SK-N-MC (cell line): ENCODE results near the gene STK32A.
A peak's percentile ranks its signal among the peaks of the same experiment; 100 is the strongest.

Source experiments
- DNase-seq: peaks from one replicate; pipeline ENCODE4 v3.0.0-alpha.2; 2011; ENCODE audit warnings: low read depth, low spot score
- H3K27ac ChIP-seq: fragments of 200-600 bp; sonication (generic); 2 replicates; pipeline ENCODE4 v1.5.1; 2016; ENCODE audit warnings: mixed run types
- H3K36me3 ChIP-seq: fragments of 200-600 bp; sonication (generic); 2 replicates; pipeline ENCODE4 v1.6.1; 2017; ENCODE audit warnings: antibody characterized with exemption, low read length, mixed read lengths; ENCODE audit not compliant: insufficient read depth
- H3K4me3 ChIP-seq: fragments of 200-600 bp; sonication (generic); 2 replicates; pipeline ENCODE4 v1.5.1; 2016
- H3K9ac ChIP-seq: fragments of 200-600 bp; sonication (generic); 2 replicates; pipeline ENCODE4 v1.8.0; 2017; ENCODE audit warnings: mixed run types, mixed read lengths; ENCODE audit not compliant: insufficient read length
- H3K9me3 ChIP-seq: fragments of 200-600 bp; sonication (generic); 2 replicates; pipeline ENCODE4 v1.6.1; 2017; ENCODE audit warnings: low read depth, mild to moderate bottlenecking, antibody characterized with exemption, low read length, moderate library complexity, mixed read lengths
- EZH2 ChIP-seq: fragments of 200-600 bp; sonication (generic); IDR thresholded peaks from one replicate; pipeline ENCODE4 v1.6.1; 2017; ENCODE audit warnings: antibody characterized with exemption
- FOXP2 ChIP-seq: optimal IDR thresholded peaks from 2 replicates; pipeline ENCODE3; 2011; ENCODE audit warnings: mild to moderate bottlenecking, moderate library complexity; ENCODE audit not compliant: insufficient read depth; ENCODE audit errors: extremely low read length, control extremely low read depth
- POLR2AphosphoS5 ChIP-seq: IDR thresholded peaks from 2 replicates; pipeline ENCODE4 v1.6.1; 2012; ENCODE audit warnings: mild to moderate bottlenecking, low read depth, low read length, borderline replicate concordance

The STK32A gene

GRCh38 chr5:147204576-147204975 lies 30.2 kb upstream of the STK32A start:
- H3K27ac ChIP-seq: no peak overlapping the region
- DNase-seq: no peak
- TF ChIP-seq FOXP2 (no peak), EZH2 (no peak), POLR2AphosphoS5 (no peak)
- no peak overlapping the region for H3K4me3 ChIP-seq
- no peaks in the 10 kb centered on the region for H3K9me3 ChIP-seq
- no peaks in the 10 kb centered on the region for H3K36me3 ChIP-seq
- no peak overlapping the region for H3K9ac ChIP-seq

DNA sequence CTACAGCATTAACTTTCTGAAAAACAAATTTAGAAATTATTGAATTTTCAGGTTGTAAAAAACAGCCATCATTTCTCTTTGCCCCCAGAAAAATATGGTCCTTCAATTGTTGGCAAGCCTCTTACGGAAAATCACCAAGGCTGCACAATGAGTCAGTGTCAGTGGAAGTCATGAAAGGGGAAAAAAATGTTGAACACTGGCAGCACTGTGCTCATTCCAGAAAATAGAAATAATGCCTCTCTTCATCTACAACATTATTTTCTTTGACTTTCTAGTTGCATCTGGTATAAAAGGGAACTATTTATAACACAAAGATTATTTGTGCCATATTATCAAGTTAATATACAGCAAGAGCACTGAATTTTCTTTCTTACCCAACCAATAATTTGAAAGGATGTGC lies 26.7 kb upstream of the STK32A start:
- DNase-seq: no peak
- Histone ChIP-seq H3K9me3 (no peaks in the 10 kb centered on the region), H3K9ac (no peak overlapping the region), H3K4me3 (no peak overlapping the region), H3K36me3 (no peaks in the 10 kb centered on the region), H3K27ac (no peak overlapping the region)
- TF ChIP-seq EZH2 (no peak), POLR2AphosphoS5 (no peak), FOXP2 (no peak)

GRCh38 chr5:147216552-147217154 lies 18.2 kb upstream of the STK32A start:
- Histone ChIP-seq H3K36me3 (no peaks in the 10 kb centered on the region), H3K4me3 (no peak overlapping the region), H3K27ac (no peak overlapping the region), H3K9me3 (no peaks in the 10 kb centered on the region), H3K9ac (no peak overlapping the region)
- DNase-seq: no peak
- TF ChIP-seq FOXP2 (no peak), POLR2AphosphoS5 (no peak), EZH2 (no peak)

DNA sequence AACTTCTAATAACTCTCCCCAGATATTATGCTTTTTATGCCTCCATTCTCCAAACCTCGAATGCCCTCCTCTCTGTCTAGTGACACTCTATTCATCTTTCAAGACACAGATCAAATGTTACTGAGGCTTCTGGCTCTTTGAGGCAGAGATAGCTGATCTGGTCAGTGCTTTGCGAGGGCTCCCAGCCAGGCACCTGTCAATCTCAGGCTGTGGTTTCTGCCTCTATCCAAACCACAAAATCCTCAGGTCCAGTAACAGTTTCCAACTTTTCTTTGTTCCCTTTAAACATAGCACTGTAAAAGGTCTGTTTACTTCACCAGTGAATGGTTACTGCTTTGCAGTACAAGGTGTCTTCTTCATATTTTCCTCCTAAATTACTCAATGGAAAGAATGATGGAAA lies 11.5 kb upstream of the STK32A start:
- Histone ChIP-seq H3K36me3 (no peaks in the 10 kb centered on the region), H3K4me3 (no peak overlapping the region), H3K27ac (no peak overlapping the region), H3K9me3 (no peaks in the 10 kb centered on the region), H3K9ac (no peak overlapping the region)
- no peak for DNase-seq
- no peak for TF ChIP-seq EZH2
- TF ChIP-seq FOXP2: no peak
- no peak for TF ChIP-seq POLR2AphosphoS5

- H3K9me3 ChIP-seq: no peaks in the 10 kb centered on the region
- no peak for TF ChIP-seq POLR2AphosphoS5
- no peak for TF ChIP-seq EZH2
Observed at GRCh38 chr5:147223948-147224791, 10.7 kb upstream of the STK32A start.

DNA sequence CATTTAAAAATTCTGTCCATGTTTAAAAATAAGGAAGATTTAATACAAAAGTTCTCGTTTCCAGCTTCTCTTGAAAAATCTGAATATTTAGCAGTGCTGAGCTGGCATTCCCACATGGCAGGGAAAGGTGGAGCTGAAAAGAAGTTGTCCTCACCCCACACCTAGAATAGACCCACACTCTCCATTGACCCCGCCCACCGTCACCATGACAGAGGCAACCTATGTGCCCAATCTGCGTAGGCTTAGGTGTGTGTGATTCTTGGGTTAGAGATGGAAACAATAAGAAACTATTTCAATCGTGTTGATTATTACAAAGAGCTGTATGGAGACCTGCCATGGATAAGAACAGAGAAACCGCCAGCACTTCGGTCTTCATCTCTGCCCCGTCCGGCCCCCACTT lies 8.9 kb upstream of the STK32A start:
- no peak for DNase-seq
- TF ChIP-seq EZH2: no peak
- TF ChIP-seq POLR2AphosphoS5: no peak
- no peak for TF ChIP-seq FOXP2
- no peak overlapping the region for H3K4me3 ChIP-seq
- H3K27ac ChIP-seq: no peak overlapping the region
- no peak overlapping the region for H3K9ac ChIP-seq
- no peaks in the 10 kb centered on the region for H3K9me3 ChIP-seq
- no peaks in the 10 kb centered on the region for H3K36me3 ChIP-seq

More at GRCh38 chr5:147223948-147224791, 10.7 kb upstream of the STK32A start:
- H3K4me3 ChIP-seq: no peak overlapping the region
- no peak for DNase-seq
- no peak overlapping the region for H3K27ac ChIP-seq
- H3K9ac ChIP-seq: no peak overlapping the region
- no peaks in the 10 kb centered on the region for H3K36me3 ChIP-seq

DNA sequence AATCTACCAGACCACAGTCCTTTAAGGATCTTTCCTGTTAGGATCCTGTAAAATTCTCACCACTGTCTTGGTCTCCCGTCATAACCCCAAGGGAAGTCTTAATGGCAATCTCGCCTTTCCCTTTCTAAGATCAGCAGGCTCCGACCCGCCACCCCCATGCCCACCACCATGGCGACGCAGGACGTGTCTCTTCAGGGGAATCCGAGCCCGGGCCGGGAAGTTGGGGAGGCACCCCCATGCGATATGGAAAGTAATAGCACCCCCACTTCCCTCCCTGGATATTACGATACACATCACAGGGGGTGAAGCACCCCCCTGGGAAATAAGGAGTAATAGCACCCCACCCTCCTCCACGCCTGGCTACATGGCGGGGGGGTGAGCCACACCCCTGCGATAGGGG lies 8.3 kb upstream of the STK32A start:
- Histone ChIP-seq H3K9ac (no peak overlapping the region), H3K27ac (no peak overlapping the region), H3K36me3 (no peaks in the 10 kb centered on the region), H3K9me3 (no peaks in the 10 kb centered on the region), H3K4me3 (no peak overlapping the region)
- no peak for DNase-seq
- no peak for TF ChIP-seq POLR2AphosphoS5
- no peak for TF ChIP-seq FOXP2
- TF ChIP-seq EZH2: no peak

- no peak overlapping the region for H3K27ac ChIP-seq
- H3K4me3 ChIP-seq: peak overlapping the region; percentile 75
- no peaks in the 10 kb centered on the region for H3K36me3 ChIP-seq
- no peaks in the 10 kb centered on the region for H3K9me3 ChIP-seq
- no peak for DNase-seq
- TF ChIP-seq EZH2 (no peak), FOXP2 (no peak), POLR2AphosphoS5 (no peak)
- no peak overlapping the region for H3K9ac ChIP-seq
Observed at GRCh38 chr5:147234239-147234824, 494 bp upstream of the STK32A start.
